Stimulated activated CD8-positive, alpha-beta memory T cell treated with anti-CD3 and anti-CD28 coated beads, Interleukin-7, amount 100 ng/mL, for 4 hours (primary cell): Measurements from ENCODE around the gene SPATA13.
"Not testable (repeated sequence)": the region's sequence is repeated elsewhere in the genome, so short reads cannot be mapped to it uniquely, and the experiment has no call there.

Experiments
- DNase-seq, 2 donors: peaks; one replicate each; pipeline ENCODE4 v3.0.0-alpha.2; 2020; ENCODE audit warnings: low read depth in 2 of 2

Gene SPATA13

GRCh38 chr13:24279327-24280110, 119.0 kb downstream of the SPATA13 start:
- no peak for DNase-seq

- DNase-seq: no peak
These were observed 120.2 kb downstream of the SPATA13 start for GRCh38 chr13:24280720-24281119.

- DNase-seq: no peak
These were observed 120.9 kb downstream of the SPATA13 start for GRCh38 chr13:24281188-24282008.

GRCh38 chr13:24282256-24282655, 121.7 kb downstream of the SPATA13 start:
- no peak for DNase-seq

- DNase-seq: no peak
These were observed 124.5 kb downstream of the SPATA13 start for GRCh38 chr13:24284889-24285565.

GRCh38 chr13:24286624-24287023, 126.1 kb downstream of the SPATA13 start:
- no peak for DNase-seq

GRCh38 chr13:24287748-24288287, 127.3 kb downstream of the SPATA13 start:
- DNase-seq: no peak

- DNase-seq: no peak
These were observed 128.3 kb downstream of the SPATA13 start for GRCh38 chr13:24288870-24289269.

GRCh38 chr13:24290280-24290932, 129.9 kb downstream of the SPATA13 start:
- no peak for DNase-seq

GRCh38 chr13:24292481-24292880, 132.0 kb downstream of the SPATA13 start:
- DNase-seq: no peak

GRCh38 chr13:24293746-24294145, 133.2 kb downstream of the SPATA13 start:
- no peak for DNase-seq

GRCh38 chr13:24299488-24300114, 139.1 kb downstream of the SPATA13 start:
- DNase-seq: no peak

- no peak for DNase-seq
These were observed 140.9 kb downstream of the SPATA13 start for GRCh38 chr13:24301434-24301833.

GRCh38 chr13:24301911-24302310, 141.4 kb downstream of the SPATA13 start:
- no peak for DNase-seq

GRCh38 chr13:24304620-24305019, 144.1 kb downstream of the SPATA13 start:
- DNase-seq: no peak

GRCh38 chr13:24306632-24307031, 146.1 kb downstream of the SPATA13 start:
- no peak for DNase-seq

GRCh38 chr13:24307211-24308067, 146.9 kb downstream of the SPATA13 start:
- DNase-seq: no peak

GRCh38 chr13:24308068-24308445, 147.5 kb downstream of the SPATA13 start:
- DNase-seq: no peak

- no peak for DNase-seq
These were observed 148.0 kb downstream of the SPATA13 start for GRCh38 chr13:24308488-24309020.

- DNase-seq: not testable (repeated sequence)
These were observed 148.8 kb downstream of the SPATA13 start, which contains the start of gene C1QTNF9 for GRCh38 chr13:24309300-24309699. TSS of gene C1QTNF9 (plus strand) at chr13:24309580. CDS start at chr13:24316004, 6,424 bp downstream.
